SKM-1 treated with dmso at 0.1 percent for 144 hours (cell line): ENCODE results near the gene SMIM38.

ENCODE experiments used
- DNase-seq: peaks from one replicate; lab custom pipeline; 2025; ENCODE audit not compliant: unreplicated experiment; lab: John Stamatoyannopoulos, UW

SMIM38 gene

DNA sequence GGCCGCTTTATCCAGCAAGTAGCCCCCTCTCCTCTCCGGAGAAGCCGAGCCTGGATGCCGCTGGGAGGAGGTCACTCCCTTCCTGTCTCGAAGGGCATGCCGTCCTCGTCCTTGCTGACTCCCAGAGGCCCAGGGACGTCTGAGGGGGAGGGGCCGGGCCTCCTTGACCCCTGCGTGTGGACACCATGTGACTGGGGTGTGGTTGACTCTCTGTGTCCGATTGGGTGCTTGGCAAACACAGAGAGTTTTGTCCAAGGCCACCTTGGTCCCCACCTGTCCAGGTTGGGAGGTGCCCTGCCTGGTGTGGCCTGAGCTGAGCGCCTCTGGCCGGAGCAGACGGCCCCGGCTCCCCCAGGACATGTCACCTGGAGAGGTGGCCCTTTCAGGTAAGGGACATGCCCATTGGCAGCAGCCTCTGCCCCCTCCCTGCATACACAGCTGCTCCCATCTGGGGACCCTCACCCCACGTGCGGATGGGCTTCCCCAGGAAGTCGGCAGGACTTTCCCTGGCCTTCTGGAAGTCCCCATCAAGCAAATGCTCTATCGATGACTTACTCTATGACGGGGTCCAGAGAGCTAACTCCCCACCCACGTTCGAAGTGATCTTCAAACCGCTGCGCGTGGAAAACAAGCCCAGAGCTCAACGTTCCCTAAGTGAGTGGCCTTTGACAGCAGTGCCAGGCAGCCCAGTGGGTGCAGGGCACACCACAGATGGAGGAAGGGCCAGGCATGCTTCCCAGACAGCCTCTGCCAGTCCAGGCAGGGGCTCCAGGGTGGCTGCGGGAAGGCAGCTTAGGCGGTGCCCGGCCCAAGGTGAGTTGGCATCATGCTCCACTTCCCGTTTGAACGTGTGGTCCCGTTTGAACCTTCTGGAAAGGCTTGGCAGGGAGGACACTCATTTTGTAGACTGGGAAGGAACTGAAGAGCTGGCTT lies at the start of gene SMIM38:
SMIM38 (plus strand) TSS at position 634 of the 933 bp plus-strand sequence. CDS start 1,912 bp downstream, outside the sequence.
- no peak for DNase-seq

DNA sequence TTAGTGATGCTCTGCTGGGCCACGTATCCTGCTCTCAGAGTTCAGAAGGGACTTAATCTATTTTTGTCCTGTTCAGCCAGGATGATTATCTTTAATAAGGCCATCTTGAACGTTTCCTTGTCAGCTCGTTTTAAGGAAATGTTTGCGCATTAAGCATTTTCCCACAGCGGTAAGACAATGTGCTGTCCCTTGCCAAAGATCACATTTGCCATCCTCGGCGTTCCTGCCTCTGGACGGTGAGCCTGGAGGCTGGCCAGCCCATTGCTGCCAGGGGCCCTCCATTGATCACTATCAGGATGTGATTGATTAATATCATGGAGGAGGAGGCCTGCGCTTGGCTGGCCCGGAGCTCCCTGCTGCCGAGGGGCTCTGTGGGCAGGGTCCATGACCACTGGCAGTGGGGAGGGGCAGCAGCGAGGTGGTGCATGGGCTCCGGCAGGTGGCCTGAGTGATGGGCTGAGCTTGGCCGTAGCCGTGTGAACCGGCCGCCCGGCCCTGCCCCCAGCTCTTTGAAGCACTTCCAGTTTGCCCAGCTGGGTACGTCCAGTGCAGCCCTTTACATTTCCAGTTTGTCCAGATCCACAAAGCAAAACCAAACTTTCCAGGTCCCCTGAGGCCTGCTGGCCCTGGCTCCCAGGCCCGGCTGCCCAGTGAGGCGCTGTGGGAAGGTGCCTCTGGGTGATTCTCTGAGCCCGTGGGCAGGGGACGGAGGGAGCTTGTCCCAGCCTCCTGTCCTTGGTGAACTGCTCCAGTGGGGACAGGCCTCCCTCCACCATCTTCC lies 49.5 kb upstream of the SMIM38 start:
- DNase-seq, result no peak

DNA sequence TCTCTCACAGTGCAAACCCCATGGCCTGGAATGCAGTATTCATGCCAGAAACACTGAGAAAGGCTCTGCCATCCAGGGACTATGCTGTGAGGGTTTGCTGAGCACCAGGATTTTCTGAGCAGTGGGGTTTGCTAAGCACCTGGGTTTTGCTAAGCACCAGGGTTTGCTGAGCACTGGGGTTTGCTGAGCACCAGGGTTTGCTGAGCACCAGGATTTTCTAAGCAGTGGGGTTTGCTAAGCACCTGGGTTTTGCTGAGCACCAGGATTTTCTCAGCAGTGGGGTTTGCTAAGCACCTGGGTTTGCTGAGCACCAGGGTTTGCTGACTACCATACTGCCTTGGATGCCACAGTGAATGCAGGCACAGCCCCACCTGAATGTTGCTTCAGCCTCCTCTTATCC lies 48.3 kb upstream of the SMIM38 start:
- DNase-seq, result no peak

DNA sequence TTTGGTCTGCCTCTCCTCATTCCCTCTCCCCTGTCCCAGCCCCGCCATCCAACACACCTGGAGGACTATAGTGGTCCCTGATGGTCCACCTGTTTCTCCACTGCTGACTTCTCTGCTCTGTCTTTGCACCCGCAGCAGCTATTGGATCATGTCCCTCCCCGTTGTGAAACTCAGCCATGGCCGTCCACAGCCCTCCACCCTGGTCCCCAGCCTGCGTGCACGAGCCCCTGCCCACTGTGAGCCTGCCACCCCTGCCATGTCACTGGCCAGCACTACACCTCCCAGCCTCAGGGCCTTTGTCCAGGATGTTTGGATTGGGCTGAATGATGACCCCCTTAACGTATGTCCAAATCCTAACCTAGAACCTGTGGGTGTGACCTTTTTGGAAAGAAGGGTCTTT lies 47.7 kb upstream of the SMIM38 start:
- DNase-seq, result no peak

DNA sequence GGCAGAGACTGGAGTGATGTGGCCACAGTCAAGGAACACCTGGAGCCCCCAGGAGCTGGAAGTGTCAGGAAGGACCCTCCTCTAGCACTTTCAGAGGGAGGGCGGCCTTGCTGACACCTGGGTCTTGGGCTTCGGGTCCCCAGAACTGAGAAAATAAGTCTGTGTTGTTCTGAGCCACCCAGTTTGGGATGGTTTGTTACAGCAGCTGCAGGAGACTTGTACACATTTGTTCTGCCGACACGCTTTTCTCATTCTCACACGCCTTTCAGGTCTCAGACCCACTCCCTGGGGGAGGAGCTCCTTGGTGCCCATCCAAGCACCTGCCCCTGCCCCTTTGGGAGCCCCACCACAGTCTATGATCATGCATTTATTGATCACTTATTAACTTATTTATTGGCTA lies 47.2 kb upstream of the SMIM38 start:
- DNase-seq, result no peak

DNA sequence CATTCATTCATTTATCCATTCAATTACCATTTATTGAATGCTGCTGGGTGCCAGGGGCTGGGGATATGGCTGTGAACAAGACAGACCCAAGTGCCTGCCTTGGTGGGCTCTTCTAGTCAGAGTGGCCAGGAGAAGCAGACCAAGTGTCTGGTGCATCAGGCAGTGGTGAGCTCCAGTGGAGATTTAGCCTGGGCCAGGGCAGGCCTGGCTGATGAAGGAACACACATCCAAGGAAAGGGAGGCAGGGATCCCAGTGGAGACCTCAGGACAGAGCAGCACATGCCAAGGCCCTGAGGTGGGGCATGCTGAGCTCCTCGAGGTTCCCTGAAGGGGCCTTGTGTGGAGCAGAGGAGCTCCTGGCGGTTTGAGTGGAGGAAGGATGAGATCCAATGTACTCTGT lies 46.6 kb upstream of the SMIM38 start:
- DNase-seq, result no peak

DNA sequence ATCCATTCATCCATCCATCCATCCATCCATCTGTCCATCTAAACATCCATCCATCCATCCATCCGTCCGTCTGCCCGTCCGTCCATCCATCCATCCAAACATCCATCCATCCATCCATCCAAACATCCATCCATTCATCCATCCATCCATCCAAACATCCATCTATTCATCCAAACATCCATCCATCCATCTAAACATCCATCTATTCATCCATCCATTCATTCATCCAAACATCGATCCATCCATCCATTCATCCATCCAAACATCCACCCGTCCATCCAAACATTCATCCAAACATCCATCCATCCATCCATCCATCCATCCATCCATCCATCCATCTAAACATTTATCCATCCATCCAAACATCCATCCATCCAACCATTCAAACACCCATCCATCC lies 45.3 kb upstream of the SMIM38 start:
- no peak for DNase-seq

DNA sequence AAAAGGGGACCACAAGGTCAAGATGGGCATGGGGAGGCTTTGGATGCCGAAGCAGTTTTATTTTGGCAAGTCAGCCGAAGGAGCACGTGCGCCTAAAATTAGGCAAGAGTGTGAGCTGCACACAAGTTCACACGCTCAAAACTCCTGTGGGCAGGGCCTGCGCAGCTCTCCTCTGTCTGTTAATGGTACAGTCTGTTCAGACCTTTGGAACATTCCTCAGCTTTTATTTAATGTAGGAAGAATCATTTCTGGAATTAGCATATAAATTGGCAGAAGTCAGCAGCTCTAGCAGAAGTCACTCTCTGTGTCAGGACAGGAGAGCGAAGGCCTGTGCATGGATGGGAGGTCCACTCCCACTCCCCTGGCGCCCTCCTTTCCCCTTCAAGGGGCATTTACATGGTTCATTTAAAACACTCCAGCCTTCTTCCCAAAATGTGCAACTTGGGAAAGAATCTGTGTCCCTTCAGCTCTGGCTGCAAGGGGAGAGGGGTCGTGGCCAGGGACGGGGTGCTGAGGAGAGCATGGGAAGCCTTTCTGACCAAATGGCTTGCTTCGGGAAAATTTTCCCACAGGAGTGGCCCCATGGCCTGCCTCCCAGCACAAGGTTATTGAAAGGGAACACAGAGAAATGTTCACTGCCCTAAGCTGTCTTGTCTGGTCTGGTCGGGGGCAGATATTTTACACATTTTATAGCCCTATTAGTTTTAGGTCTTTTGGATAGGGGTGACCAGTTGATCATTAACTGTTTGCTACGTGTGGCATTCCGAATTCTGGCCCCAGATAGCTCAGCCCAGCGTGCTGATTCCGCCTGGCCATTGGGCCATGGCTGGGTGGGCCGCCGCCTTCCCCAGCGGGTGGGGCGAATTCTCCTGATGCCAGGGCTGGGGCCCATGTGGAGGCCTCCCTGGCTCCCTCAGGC lies 43.9 kb upstream of the SMIM38 start:
- no peak for DNase-seq

DNA sequence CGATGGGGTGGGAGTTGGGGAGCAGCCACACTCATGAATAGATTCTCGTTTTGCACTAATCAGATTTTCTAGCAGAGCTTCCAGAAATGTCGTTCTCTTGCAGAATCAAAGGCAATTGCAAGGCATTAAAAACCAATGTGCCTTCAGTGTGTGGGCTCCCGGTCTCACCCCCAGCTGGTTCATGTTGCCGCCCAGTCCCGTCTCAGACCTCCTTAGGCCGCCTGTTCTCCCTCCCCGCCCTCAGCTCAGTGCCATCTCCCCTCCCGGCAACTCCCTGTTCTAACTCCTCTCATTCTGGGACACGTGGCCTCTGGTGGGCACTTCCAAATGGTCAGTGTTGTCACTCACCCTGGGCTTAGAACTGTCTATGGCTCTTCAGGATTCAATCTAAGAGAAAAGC lies 42.5 kb upstream of the SMIM38 start:
- no peak for DNase-seq

DNA sequence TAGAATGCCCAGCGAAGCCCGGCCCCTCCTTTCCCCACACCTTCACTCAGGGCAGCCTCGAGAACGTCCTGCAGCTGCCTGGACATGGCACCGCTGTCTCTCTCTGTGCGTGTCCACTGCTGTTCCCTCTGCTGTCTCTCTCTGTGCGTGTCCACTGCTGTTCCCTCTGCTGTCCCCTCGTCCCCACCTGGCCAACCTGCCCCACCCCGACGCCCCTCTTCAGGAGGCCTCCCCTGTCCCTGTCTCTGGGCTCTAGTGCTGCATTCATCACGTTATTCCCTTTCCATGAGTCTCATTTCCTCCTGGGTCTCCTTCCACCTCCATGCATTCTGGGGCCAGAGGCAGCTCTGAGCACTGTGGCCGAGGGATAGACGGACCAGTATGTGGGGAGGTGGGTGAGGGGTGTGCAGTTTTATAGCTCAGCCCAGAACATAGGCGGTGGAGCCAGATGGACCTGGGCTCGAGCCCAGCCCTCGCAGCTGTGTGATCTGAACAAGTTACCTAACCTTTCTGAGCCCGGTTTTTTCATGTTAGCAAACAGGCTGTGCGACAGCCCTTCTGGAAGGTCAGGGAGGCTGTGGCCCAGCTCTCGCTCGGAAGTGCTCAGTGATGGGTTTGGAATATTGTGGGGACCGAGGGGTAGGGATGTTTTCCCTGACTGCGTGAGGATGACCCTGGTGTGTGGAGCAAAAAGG lies 41.9 kb upstream of the SMIM38 start:
- no peak for DNase-seq

DNA sequence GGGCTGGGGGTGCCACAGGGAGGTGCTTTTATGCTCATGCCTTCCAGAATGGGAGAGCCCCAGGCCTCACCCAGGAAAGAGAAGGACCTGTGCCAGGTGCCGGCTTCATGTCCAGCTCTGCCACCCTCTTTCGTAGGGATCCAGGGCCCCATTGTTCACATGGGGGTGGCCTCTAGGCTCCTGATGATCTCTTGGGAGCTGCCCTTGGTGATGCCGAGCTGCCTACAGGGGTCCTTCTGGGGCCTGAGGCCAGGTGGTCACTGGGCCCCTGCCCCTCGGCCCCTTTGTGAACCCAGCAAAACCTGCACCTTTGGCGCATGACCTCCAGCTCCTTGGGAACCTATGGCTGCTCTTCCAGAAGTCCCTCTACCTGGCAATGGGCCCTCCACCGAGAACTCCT lies 41.4 kb upstream of the SMIM38 start:
- no peak for DNase-seq

DNA sequence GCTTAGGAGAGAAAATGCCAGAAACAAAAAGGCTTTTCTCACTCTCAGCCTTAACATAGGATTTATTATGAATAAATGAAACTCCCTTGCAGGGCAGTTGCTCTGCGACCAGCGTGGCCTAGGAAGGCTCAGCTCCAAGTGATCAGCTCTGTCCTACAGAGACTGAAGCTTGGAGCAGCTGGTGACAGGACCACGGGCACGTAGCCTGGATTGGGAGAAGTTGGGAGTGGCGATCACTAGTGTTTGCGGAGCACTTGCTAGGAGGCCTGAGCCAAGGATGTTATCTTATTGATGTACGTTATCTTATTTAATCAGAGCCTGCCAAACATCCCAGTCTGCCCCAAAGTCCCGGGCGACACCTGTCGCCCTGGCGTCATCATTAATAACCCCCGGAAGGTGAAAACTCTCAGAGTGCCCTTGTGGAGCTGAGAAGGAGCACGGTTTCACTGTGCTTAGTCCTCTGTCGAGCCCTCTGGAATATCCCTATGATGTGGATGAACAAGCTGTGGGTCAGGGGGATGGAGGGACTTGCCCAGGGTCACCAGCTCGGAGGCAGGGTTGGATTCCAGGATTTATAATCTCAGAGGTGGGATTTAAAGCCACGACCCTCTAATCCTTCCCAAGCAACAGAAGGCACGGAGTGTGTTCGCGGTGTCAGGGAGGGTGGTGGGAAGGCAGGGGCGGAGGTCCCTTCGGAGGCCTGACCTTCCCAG lies 40.8 kb upstream of the SMIM38 start:
- DNase-seq, result no peak

DNA sequence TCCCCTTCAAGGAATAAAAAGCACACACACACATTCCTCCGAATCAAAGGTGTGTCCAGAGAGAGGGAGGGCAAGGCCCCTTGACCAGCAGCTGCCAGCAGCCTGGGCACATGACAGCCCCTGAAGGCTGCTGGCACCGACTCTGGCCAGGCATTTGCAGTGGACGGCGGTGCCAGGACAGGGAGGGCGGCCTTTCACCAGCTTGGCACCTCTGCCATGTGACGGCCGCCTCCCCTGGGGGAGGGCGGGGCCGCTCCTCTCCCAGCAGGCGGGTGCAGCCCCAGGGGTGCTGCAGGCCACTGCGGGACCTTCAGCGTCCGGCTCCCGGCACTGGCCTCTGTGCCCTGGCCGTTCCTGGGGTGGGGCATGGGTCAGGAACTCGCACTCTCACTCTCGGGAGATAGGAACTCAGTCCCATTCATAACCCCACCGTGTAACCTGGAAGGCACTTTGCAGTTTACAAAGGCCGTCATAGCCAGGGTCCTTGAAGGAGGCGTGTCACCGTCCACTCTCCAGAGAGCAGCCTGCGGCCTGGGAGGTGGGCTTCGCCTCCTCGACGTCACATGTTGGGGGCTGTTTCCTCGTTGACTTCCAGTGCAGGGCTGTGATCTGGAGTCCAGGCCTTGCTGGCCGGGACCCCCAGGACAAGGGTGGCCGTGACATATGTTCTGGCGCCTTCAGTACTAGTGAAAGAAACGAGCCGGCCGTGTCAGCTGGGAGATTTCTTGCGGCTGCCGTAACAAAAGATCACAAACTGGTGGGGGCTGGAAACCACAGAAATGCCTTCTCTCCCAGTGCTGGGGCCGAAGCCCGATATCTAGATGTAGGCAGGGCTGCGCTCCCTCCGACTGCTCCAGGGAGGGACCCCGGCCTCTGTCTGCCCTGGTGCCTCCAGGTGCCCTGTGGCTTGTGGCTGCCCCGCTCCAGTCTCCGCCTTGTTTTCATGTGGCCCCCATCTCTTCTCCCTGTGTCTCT lies 39.9 kb upstream of the SMIM38 start:
- no peak for DNase-seq

DNA sequence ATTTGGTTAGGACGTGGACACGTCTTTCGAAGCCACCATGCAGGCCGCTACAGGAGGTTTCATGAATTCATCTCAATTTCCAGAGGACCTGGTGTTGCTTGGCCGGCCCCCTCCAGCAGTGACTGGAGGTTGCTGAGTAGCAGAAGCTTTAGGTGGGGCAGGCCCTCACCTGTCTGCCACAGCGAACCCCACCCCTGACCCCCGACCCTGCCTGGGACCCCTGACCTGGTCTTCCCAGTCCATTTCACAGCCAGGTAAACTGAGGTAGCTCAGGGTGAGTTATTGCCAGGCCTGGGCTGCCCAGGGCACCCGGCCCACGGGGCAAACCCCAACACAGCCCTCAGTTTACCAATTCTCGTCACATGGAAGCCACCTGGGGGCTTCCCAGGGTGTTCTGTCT lies 39.1 kb upstream of the SMIM38 start:
- DNase-seq, result no peak

DNA sequence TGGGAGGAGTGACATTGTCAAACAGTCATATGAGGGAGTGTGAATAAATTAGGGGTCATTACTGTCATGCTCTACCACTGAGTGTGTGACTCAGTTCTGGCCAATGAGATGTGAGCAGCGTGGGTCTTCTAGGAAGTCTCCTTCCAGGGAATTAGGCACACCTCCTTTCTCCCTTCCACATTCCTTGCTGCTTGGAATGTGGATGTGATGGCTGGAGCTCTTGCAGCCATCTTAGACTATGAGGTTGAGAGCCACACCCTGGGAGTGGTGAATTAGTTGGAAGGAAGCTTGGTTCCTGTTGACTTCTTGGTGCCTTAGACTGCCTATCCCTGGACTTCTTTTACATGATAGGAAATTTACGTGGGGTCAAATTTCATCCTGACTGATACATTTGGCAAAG lies 36.5 kb upstream of the SMIM38 start:
- DNase-seq, result no peak

DNA sequence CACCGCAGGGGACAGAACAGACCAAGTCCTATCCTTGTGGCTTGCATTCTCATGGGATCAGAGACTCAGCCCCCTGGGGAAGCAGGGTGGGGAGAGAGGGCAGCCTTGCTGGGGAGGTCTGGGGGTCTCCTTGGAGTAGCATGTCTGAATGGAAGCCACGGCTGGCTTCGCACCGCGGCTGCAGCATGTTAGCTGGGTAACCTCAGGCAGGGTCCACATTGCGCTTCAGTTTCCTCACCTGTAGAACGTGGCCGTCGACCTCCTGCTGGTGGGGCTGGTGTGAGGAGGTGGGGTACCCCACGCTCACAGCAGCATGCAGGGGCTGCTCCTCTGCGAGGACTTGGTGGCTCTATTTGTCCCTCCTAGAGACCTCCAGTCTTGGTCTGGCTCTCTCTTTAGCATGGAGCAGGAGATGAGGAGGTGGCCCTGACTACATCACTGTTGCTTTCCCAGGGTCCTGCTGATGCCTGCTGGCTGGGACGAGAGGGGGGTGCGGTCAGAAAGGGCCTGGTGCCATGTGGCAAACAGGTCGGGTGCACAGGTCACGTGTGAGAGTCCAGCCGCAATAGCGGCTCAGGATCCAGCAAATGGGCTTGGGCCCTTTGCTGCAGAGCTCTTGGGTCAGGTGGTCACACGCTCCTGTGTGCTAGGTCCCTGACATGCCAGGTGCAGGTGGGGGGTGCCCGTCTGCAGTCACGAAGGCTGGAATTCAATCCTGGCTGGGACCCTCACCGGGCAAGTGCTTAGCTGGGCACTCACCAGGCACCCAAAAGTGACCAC lies 35.4 kb upstream of the SMIM38 start:
- DNase-seq, result no peak

DNA sequence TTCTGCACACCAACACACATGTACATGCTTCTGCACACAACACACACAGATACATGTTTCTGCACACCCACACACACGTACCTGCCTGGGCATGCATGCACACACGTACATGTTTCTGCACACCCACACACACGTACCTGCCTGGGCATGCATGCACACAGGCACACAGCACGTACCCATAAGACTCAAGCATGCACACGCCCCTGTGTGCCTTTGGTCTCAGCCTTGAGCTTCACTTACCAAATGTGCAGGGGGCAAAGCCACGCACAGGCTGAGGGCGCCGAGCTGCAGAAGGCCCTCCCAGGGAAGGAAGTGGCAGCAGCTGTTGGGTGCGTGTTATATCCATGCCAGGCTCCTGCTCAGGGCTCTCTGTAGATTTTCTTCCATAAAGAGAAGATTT lies 34.7 kb upstream of the SMIM38 start:
- no peak for DNase-seq
